Measurements from ENCODE around the gene GNAZ. TPM values are rescaled to one million over a fixed set of nuclear protein-coding genes. Genes with fewer than 3 reads are reported as not detected.

GNAZ gene
- total RNA-seq, 1 experiment from 2014 or later, result 33.0 TPM

DNA sequence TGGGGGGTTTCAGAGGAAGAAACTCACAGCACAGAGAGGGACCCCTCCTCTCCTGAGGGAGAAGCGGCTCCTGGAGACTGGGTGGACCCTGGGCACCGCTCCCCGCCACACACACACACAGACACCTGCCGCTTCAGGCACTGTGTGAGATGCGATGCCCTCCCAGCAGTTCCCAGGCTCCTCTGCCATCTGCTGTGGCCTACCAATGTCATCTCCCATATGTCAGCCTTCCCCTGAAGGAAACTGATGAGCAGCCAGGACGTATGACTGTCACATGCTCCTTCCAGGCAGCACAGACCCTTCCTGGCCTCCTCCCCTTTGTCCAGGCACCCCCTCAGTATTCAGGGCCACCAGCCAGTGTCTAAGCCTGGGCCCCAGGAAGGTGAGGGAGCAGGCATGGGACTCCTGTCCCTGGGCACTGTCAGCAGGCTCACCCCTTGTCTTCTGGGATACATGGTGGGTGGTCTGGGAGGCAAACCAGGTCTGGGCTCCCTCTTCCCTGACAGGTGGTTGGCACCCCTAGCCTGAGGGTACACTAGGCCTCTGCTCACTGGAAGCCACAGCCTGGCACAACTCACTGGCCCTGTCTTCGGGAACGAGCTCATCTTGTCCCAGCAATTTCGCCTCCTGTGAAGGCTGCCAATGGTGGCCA is 98.2 kb downstream of the GNAZ start:
- no peaks in the 10 kb centered on the region for H3K27me3 ChIP-seq (ENCODE audit: low read length)
- H3K9me3 ChIP-seq (ENCODE audit: low read length), result no peaks in the 10 kb centered on the region
- no peaks in the 10 kb centered on the region for H3K36me3 ChIP-seq (ENCODE audit: insufficient read depth, low read length)
- H3K9me2 ChIP-seq (replicated peaks; ENCODE audit: insufficient read depth, low read length), result no peaks in the 10 kb centered on the region
- no peak overlapping the region for H3K9ac ChIP-seq (ENCODE audit: low read length)
- DNase-seq, result no peak
- no peaks in the 10 kb centered on the region for H3K79me2 ChIP-seq (ENCODE audit: low read length)
- no peak overlapping the region for H3K4me2 ChIP-seq (ENCODE audit: low read depth, low read length, poor library complexity, severe bottlenecking)
- H2AFZ ChIP-seq (ENCODE audit: low read length), result no peak overlapping the region
- H4K20me1 ChIP-seq (ENCODE audit: insufficient read depth, low read depth, low read length), result no peaks in the 10 kb centered on the region
- H3K4me3 ChIP-seq (ENCODE audit: low read length), result no peak overlapping the region
- peaks cover 7% of the 10 kb centered on the region for H3K4me1 ChIP-seq (ENCODE audit: low read length)
- H3K27ac ChIP-seq (ENCODE audit: low read length), result no peak overlapping the region

DNA sequence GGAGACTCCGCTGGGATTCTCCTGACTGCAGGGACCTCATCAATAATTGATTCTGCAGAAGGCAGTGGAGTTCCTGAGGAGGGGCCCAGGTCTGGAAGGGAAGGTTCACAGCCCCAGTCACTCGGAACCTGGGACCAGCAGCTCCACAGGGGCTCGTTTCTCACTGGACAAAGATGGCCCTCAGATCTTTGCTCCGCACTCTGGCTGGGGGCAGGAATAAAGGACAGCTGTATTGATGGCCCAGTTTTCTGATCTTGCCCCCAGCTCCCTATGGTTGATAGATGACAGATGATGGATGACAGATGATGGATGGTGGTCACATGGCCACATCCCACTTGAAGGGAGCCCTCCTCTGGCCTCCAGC is 98.7 kb downstream of the GNAZ start:
- H2AFZ ChIP-seq (ENCODE audit: low read length), result no peak overlapping the region
- no peaks in the 10 kb centered on the region for H3K36me3 ChIP-seq (ENCODE audit: insufficient read depth, low read length)
- no peak overlapping the region for H3K27ac ChIP-seq (ENCODE audit: low read length)
- no peaks in the 10 kb centered on the region for H3K27me3 ChIP-seq (ENCODE audit: low read length)
- H3K9me3 ChIP-seq (ENCODE audit: low read length), result no peaks in the 10 kb centered on the region
- DNase-seq, result no peak
- no peaks in the 10 kb centered on the region for H3K79me2 ChIP-seq (ENCODE audit: low read length)
- no peaks in the 10 kb centered on the region for H4K20me1 ChIP-seq (ENCODE audit: insufficient read depth, low read depth, low read length)
- H3K4me3 ChIP-seq (ENCODE audit: low read length), result no peak overlapping the region
- H3K9me2 ChIP-seq (replicated peaks; ENCODE audit: insufficient read depth, low read length), result no peaks in the 10 kb centered on the region
- no peak overlapping the region for H3K4me2 ChIP-seq (ENCODE audit: low read depth, low read length, poor library complexity, severe bottlenecking)
- H3K9ac ChIP-seq (ENCODE audit: low read length), result no peak overlapping the region
- H3K4me1 ChIP-seq (ENCODE audit: low read length), result peaks cover 7% of the 10 kb centered on the region

Small RNA genes lying within 50 kb of the gene (small RNA-seq; reads per million reads assigned to genes)
- gene RF00017, result not detected
- gene RF00066, result not detected

Other genes with a start within 250 kb of the GNAZ start
- gene IGLL5, start 182.7 kb upstream of the GNAZ start, total RNA-seq (2014; rRNA removed; shearing (Covaris generic); ENCODE audit: low replicate concordance), result 1.1 and 8.3 TPM in 2 replicates
- 2.6 and 3.1 TPM in 2 replicates for gene RSPH14, start 71.5 kb downstream of the GNAZ start, total RNA-seq (2014; rRNA removed; shearing (Covaris generic); ENCODE audit: low replicate concordance)
- gene RAB36, start 75.0 kb downstream of the GNAZ start, total RNA-seq (2014; rRNA removed; shearing (Covaris generic); ENCODE audit: low replicate concordance), result 4.0 and 10.6 TPM in 2 replicates
- gene BCR, start 110.0 kb downstream of the GNAZ start, total RNA-seq (2014; rRNA removed; shearing (Covaris generic); ENCODE audit: low replicate concordance), result 29.7 and 40.5 TPM in 2 replicates

Data from Karpas-422 (cell line).